Fibroblast of skin of scalp (primary cell): ENCODE results near the gene LPCAT1.
"Not testable (repeated sequence)": the region's sequence is repeated elsewhere in the genome, so short reads cannot be mapped to it uniquely, and the experiment has no call there.

Experiments
- DNase-seq: peaks from one replicate; pipeline ENCODE4 v3.0.0-alpha.2; 2013

LPCAT1 gene

GRCh38 chr5:1508659-1509290 is 15.0 kb downstream of the LPCAT1 start:
- no peak for DNase-seq

DNA sequence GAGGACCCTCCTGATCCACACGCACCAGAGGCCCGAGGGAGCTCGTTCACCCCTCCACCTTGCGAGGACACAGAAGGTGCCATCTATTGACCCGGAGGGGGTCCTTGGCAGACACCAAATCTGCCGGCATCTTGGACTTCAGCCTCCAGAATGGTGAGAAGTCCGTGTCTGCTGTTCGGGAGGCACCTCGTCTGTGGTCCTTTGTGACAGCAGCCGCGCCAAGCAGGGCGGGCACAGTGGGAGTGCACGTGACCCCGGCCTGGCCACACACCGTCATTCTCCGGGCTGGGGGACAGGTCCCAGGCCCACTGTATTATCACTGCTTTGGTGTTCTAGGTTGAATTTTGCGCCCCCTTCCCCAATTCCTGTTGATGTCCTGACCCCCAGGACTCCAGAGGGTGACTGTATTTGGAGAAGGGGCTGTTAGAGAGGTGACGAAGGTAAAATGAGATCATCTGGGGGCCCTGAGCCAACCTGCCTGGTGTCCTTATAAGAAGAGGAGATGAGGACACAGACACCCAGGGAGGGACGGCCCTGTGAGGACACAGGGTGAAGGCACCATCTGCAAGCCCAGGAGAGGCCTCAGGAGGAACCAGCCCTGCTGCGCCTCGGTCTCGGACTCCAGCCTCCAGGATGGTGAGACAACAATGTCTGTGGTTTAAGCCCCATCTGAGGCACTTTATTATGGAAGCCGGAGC is 15.7 kb downstream of the LPCAT1 start:
- no peak for DNase-seq

GRCh38 chr5:1507457-1507856 is 16.3 kb downstream of the LPCAT1 start:
- no peak for DNase-seq

DNA sequence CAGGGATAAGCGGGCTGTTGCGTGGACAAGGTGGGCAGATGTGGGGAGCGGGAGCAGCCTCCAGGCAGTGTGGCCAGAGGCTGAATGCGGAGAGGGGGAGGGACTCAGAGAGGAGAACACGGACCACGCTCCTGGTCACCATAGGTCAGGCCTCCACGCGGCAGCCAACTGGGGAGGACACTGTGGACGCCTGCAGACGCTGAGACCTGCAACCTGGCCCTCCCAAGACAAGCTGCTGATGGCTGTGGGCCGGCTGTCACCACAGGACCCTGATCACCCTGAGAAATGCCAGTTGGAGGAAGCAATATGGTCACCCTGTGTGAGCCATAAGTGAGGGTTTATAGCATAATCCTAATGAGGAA is 16.8 kb downstream of the LPCAT1 start:
- DNase-seq, result no peak

DNA sequence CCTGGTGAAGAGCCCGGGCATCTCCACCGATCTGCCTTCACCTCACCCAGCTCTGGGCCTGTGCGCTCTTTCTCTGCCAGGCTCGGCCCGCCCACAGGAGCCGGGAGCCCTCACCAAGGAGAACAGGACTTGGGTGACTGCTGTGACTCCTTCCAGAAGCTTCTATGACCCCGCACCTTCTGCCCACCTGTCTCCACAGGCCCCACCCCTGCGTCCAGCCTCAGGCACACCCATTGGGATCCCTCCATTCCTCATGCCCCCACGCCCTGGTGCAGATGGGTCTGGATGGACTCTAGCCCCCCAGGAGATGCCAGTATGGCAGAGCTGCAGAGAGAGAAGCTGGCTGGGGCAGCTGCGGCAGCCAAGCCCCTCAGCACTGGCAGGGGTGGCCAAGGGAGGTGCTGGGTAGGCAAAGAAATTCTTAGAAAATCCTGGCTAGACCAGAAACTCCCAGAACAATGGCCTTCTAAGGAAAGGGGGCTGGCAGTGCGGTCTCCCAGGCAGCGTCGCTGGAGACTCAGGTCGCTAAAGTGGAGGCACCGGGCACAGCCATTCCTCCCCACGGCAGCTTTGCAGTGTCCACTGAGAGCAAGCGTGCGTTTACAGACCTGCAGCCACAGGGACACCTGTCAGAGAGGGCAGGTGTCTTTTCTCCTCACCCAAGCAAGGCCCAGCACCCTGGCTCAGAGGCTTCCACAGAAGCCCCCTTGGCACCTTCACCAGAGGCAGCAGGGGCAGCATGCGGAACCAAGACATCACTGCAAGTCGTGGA is 17.3 kb downstream of the LPCAT1 start:
- no peak for DNase-seq

DNA sequence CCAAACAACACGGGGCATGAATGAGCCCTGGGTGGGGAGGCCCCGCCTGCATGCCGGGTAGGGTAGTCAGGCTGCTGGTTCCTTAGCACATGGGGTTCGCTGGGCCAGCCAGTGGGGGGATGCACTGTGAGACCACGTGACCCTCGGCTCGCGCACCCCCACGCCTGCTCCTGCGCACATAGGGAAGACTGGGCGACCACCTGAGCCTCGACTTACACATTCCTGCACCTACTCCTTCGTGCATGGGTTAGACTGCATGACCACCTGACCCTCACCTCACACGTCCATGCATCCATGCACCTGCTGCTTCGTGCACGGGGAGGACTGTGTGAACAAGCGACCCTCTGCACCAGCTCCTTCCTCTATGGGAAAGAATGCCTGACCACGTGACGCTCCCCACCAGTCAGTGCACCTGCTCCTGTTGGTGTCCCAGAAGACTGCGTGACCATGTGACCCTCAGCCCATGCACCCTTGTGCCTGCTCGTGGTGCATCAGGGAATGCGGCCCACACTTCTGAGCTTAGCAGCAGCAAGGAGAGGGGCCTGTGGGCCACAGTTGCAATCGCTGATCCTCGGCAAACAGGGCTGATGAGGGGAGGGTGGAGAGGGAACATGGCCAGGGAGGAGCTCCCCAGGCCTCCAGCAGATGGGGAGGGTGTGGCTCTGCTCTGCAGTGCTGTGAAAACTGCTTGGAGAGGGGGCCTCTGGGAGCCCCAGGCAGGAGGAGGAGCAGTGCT is 18.1 kb downstream of the LPCAT1 start:
- no peak for DNase-seq

DNA sequence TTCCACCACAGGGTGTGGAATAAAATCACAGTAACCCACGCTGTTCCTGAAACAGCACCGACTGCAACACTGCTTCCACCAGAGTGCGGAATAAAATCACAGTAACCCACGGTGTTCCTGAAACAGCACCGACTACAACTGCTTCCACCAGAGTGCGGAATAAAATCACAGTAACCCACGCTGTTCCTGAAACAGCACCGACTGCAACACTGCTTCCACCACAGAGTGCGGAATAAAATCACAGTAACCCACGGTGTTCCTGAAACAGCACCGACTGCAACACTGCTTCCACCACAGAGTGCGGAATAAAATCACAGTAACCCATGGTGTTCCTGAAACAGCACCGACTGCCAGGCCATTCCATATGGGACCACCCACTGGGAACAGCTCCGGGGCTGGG is 18.7 kb downstream of the LPCAT1 start:
- not testable (repeated sequence) for DNase-seq

DNA sequence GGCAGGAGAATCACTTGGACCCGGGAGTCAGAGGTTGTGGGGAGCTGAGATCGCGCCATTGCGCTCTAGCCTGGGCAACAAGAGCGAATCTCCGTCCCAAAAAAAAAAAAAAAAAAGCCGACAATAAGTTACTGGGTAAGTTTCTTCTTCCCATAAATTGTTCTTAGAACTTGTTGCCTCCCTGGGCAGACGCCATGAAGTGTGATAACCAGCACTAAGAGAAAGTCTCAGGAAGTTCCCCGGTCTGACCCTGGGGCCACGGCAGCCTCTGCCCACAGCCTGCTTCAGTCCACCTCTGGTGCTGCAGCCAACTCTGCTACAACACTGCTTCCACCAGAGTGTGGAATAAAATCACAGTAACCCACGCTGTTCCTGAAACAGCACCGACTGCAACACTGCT is 19.1 kb downstream of the LPCAT1 start:
- no peak for DNase-seq

DNA sequence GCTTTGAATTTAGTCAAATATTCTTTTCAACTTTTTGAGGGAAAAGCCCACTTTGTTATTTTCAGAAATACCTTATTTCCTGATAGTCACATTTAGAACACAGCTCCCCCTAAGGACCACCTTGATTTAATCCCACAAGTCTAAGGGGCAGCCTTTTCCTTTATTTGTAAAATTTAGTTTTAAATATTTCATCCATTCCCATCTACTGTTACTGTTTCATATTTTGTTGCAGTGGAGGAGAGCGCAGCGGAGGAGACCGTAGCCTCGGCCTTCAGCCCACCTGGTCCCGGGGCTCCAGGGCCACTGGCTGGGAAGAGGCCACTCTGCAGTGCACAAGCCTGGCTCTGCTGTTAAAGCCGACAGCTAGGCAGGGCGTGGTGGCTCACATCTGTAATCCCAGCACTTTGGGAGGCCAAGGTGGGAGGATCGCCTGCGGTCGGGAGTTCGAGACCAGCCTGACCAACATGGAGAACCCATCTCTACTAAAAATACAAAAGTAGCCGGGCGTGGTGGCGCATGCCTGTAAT is 19.6 kb downstream of the LPCAT1 start:
- no peak for DNase-seq

GRCh38 chr5:1503241-1504068 is 20.3 kb downstream of the LPCAT1 start:
- DNase-seq, result no peak

- no peak for DNase-seq
Observed at GRCh38 chr5:1502737-1503120, 21.0 kb downstream of the LPCAT1 start.

- DNase-seq, result no peak
Observed at GRCh38 chr5:1502046-1502736, 21.6 kb downstream of the LPCAT1 start.

- no peak for DNase-seq
Observed at GRCh38 chr5:1501372-1502045, 22.3 kb downstream of the LPCAT1 start.

- no peak for DNase-seq
Observed at GRCh38 chr5:1500411-1501091, 23.2 kb downstream of the LPCAT1 start.

DNA sequence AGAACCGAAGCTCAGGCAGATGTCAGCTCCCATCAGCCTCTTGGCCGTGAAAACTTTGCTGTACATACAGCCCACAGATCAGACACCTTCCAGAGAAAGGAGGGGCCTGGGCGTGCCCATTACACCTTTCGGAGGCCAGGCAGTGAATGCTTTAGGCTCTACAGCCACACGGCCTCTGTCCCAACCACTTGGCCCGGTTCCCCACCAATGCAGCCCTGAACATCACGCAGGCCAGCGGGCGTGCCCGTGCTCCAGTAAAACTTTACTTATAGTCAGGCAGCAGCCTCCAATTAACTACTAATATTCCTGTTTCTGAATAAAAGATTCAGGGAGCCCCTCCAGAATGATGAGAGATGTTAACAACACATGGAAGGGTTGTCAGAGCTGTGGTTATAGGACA is 23.9 kb downstream of the LPCAT1 start:
- no peak for DNase-seq

GRCh38 chr5:1498623-1499416 is 24.9 kb downstream of the LPCAT1 start:
- no peak for DNase-seq

- DNase-seq, result no peak
Observed at GRCh38 chr5:1497795-1498622, 25.8 kb downstream of the LPCAT1 start.

DNA sequence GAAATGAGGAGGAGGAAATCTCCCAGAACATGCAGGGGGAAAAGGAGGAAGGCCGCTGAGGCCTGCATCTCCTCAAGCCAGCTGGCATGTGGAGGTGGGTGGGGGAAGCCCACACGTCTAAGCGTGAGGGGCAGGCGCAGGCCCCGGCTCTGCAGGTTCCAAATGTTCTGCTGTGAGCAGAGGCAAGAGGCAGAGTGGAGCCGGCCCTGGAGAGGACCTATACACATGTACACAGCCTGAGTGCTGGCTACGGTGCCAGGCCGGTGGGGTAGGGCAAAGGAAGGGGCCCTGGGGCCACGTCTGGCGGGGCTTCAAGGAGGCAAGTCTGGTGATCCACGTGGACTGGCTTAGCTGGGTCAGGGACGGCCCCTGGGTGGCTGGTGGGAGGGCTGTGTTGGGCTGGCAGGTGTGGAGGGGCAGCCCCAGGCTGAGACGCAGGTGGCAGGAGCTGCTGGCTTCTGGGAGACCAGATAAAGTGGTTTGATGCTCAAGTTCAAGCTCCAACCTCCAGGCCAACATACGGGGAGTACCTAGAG is 26.4 kb downstream of the LPCAT1 start:
- DNase-seq, result no peak
